NK-92 treated with Interleukin-12 subunit alpha and Interleukin-12 subunit beta, amount 100 ng/mL, for 24 hours (cell line): ENCODE measurements around the gene RPL10A.

ENCODE experiments used
- DNase-seq: peaks from one replicate; lab custom pipeline; 2025; lab: John Stamatoyannopoulos, UW

The RPL10A gene

DNA sequence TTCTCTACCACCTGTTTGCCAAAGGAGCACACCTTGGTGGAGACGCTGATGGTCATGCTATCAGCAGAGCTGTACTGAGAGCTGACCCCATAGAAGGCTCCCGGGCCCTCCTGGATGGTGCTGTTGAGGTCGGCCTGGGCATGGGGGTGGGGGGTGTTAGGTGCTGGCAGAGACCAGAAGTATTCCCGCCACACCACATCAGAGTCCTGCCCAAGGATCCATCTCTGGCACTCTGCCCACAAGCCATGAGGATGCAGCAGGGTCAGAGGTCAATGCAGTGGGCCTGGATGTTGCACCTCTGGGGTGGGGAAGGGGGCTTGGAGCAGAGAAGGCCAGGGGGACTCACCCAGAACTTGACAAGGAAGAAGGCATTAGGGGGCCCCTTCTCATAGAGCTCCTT lies 7.4 kb downstream of the RPL10A start:
- DNase-seq: no peak

DNA sequence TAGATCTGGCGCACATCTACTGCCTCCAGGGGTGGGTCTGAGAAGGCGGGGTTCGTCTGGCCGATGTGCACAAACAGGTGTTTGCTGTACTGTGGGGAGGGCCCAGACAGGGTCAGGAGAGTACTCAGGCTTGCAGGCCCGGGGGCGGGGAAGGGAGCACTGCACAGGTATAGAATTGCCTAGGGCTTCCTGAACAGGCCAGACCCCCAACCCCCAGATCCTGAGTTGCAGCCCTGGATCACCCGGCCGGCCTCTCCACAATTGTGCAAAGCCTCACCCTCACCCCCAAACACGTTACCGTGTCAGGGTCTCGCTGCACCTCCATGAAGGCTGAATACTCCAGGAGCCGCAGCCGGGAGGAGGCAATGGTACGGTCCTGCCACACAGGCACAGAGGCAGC lies 7.8 kb downstream of the RPL10A start:
- no peak for DNase-seq

DNA sequence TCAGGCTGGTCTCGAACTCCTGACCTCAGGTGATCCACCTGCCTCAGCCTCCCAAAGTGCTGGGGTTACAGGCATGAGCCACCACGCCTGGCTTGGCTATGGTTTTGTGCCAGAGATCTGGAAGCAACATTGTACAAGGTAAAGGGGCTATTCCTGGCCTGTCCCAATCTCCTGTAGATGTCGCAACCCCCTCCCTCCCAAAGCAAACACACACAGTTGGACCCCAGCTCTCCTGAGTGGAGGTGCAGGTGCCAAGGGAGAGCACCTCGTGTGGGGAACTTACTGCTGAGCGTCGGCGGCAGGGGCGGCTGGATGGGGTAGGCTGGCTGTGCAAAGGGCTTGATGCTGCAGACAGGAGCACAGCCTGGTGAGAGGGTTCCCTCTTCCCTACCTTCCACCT lies 8.8 kb downstream of the RPL10A start:
- no peak for DNase-seq

DNA sequence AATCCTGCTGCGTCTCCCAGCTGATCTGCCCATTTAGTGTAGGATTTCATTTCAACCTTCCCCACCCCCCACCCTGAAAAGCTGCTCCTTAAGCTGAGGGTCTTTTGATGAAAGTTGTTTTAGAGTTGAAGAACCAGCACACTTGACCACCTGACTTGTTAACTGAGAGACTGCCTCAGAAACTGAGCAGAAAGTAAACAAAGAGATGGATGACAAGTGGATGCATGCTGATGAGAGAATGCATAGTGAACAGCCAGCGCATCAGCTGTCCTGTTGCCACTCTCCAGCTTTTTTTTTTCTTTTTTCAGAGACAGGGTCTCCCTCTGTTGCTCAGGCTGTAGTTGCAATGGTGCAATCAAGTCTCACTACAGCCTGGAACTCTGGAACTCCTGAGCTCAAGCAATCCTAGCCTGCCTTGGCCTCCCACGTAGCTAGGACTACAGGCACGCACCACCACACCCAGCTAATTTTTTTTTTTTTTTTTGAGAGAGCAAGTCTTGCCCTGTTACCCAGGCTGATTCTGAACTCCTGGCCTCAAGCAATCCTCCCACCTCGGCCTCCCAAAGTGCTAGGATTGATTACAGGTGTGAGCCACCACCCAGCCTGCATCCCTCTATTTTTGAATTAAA lies 9.5 kb downstream of the RPL10A start:
- DNase-seq: no peak

DNA sequence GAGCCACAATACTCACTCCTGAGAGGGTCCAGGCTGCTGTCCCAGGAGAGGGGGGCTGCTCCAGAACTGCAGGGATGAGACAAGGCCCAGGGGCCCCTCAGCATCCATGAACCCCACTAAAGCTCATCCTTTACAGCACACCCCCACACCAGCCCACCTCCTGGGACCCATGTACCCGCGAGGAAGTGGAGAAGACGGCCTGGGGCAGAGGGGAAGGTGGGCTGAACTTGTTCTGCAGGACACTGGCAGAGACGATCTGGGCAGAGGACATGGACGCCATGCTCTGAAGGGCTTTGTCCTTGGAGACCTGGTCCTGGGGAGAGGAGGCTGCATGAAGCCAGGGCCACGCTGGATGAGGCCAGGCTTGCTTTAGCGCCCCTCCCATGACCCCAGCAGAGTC lies 10.1 kb downstream of the RPL10A start:
- DNase-seq: no peak

DNA sequence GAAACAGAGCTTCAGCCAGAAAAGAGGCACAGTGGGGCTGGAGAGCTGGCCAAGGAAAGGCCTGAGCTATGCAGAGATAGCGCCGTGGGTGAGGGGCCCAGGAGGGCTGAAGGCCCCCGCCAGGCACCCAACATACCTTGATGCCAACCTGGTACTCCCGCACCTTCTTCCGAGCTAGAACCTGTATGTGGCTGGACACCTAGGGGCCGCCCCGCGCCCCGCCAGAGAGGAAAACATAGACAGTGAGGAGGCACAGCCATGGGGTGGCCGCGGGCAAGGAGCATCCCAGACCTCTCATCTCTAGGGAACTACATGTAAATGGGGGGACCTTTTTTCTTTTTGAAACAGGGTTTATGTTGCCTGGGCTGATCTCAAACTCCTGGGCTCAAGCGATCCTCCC lies 12.0 kb downstream of the RPL10A start:
- no peak for DNase-seq

DNA sequence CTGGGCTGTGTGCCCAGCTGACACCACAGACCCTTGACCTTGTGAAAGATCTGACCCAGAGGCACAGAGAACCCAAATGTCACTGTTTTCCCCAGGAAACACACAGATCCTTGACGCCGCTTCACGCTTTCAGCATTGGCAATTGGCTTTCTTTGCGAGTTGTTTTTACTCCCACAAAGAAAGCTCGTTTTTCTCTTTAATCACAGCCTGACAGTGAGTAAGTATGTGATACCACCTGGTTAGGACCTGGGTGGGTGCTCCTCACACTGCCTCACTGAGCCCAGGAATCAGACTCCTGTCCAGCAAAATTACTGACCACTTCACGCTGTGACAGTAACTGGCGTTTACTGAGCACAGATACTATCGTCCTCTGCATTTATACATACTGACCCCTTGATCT lies 13.0 kb downstream of the RPL10A start:
- no peak for DNase-seq

DNA sequence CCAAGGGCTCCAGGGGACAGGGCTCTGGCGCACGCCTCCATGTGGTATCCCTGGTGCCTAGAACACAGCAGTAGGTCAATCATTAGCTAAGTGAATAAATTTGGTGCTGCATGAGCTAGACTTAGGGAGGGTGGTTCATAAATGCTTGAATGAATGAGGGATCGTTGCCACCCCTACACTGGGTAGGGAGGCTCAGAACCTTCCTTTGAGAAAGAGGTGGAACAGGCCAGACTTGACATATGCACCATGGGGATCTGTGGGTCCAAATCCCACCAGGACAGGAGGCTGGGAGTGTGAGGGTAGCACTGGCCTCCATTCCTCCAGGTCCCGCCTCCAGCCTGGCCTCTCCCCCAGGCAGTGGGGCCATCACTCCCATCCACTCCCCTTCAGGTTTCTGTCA lies 14.9 kb downstream of the RPL10A start:
- no peak for DNase-seq

DNA sequence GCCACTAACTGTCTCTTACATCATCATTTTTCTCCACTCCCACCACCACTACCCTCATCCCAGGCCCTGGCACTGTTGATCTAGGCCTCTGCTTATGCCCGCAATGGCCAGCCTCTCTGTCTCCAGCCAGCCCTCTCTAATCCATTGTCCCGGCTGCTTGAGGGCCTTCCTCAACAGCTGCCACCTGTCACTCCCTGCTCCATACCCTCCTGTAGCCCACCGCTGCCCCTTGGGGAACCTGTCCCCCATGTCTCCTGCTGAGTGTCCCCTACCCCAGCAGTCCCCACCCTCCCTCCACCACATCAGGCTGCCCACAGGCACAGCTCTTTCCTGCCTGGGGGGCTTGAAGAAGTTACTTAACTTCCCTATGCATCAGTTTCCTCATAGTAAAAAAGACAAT lies 15.3 kb downstream of the RPL10A start:
- DNase-seq: no peak

DNA sequence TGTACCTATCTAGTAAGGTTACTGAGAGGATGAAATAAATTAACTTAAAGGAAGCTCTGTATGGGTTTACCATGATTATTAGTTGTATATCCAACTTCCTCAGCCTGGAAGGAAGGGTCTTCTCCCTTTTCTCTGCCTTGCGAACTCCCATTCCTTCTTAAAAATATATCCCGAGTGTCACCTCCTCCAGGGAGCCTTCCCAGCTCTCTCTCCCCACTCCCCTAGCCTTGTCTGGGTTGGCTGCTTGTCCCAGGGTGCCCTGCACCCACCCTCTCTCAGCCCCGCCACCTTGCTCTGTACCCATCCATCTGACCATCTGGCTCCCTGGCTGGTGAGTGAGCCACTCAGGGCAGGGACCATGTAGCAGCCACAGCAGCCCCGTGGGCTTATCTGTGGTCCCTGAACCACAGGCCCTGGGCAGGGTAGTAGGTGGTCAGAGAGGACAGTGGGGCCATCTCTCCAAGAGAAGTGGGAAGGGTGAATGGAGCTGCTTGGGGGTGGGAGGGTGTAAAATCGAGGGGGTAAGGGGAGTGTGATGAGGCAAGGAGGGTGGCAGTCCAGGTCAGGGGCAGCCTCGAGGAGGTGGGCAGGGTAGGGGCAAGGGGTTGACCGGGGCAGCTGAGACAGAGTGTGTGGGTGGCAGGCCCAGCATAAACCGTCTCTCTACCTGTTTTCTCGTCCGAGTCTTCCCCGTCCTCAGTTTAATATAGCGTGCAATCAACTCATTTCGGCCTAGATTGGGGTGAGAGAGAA lies 15.9 kb downstream of the RPL10A start:
- no peak for DNase-seq

DNA sequence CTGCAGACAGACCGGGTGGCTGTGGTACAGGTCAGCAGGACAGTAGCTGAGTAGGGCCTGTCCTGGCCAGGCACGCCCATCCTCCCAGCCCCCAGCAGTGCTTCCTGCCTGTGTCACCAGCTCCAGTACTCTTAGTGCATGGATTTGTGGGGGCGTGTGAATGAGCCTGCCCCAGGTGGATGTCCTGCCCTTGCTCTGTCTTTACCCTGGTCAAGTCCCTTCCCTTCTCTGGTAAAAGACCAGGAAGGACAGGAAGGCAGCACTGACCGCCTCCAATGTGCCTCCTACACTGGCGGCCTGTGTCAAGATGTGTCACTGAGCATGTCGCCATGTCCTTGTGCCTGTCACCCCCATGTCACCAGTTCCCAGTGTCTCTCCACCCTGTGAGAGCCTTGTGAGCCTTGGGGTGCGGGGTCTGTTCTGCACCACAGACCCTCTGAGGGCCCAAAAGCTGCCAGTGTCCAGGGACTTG lies 16.8 kb downstream of the RPL10A start:
- DNase-seq: no peak

DNA sequence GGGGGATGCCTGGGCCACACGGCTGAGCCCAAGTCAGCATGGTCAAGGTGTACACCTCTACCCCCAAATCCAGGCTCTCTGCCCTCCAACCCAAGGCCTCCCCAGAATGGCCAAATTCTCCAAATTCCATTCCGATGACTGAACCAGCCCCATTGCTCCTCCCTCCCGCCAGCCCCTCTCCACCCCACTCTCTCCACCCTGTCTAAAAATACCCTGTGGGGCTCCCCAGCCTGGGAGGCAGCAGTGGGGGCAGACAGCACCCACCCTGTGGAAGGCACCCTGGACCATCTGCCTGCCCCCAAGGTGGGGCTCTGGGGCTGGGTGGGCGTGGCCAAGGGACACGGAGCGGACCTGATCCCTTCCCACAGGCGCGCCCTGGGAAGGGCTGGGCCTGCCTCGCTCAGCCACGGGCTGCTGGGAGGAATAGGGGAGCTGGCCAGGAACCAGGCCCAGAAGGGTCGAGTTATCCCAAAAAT lies 17.2 kb downstream of the RPL10A start:
- DNase-seq: no peak

DNA sequence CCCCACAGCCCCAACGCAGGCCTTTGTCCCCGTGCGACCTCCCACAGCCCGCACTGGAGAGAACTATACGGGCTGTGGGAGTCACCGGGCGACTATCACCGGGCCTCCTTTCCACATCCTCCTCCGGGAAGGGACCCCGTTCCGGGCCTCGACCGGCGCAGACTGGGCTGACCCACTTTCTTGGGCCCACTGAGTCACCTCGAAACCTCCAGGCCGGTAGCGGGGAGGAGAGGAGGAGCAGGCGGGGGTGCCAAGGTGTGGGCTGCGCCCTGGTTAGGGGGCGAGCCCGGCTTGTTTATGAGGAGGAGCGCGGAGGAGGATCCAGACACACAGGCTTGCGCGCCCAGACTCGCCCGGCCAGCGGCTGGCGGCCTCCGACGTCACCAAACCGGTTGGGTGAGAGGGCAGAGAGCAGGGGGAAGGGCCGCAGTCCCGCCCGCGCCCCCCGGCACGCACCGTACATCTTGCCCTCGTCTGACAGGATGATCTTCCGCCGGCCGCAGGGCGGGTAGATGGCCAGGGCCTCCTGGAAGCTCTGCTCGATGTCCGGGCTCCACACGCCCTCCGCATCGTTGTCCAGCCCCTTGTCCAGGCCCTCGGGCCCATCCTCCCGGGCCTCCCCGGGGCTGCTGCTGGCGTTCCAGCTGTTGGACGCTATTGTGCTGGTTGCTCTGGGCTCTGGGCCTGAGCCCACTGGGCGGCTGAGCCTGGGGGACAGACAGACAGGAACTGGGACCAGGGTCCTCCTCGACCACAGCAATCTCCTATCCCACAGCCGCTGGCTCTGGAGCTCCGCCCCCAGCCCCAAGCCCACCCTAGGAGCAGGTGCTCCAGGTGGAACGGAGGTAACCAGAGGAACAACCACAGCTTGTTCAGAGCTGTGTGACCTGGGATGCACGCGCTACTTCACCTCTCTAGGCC lies 18.1 kb downstream of the RPL10A start:
- no peak for DNase-seq

DNA sequence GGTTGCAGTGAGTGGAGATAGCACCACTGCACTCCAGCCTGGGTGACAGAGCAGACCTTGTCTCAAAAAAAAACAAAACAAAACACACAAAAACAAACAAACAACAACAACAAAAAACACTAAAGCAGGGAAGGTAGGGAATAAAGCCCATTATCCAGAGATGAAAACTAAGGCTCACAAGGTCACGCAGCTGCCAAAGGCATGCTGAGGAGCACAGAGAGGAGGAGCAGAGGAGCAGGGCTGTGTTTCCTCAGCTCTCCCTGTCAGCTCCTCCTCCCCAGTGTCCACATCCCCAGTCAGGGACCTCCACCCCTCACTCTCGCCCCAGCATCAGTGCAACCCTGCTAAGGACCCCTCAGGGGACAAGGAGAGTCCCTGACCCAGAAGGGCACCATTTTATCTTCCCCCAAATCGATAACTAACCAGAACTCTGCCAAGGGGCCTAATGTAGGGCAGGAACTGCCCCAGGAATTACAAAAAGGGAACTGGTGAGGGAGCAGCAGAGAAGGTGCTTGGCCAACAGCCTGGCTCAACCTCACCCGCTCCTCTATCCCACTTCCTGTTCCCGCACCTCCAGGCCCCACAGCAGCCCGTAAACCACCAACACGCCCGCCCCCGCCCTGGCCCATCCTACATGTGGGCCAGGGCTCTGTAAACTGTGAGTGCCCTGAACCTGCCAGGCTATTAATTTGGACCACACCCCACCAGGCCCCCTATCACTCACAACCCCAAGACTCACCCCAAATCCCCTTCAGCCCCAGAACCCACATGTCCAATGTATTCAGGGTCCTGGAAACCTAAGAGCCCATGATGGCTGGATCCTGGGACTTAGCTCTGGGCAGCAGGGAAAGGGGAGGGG lies 19.7 kb downstream of the RPL10A start:
- no peak for DNase-seq

DNA sequence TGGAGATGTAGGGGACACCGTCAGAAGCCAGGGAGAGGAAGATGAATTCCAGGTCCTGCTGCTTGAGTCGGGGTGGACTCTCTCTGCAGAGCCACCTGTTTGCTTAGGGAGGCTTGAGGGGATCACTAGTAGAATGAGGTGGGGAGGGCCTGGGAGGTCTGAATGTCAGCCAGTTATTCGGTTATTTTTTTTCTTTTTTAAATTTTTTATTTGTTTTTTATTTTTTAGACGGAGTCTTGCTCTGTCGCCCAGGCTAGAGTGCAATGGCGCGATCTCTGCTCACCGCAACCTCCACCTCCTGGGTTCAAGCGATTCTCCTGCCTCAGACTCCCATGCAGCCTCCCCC lies 20.3 kb downstream of the RPL10A start:
- DNase-seq: no peak

DNA sequence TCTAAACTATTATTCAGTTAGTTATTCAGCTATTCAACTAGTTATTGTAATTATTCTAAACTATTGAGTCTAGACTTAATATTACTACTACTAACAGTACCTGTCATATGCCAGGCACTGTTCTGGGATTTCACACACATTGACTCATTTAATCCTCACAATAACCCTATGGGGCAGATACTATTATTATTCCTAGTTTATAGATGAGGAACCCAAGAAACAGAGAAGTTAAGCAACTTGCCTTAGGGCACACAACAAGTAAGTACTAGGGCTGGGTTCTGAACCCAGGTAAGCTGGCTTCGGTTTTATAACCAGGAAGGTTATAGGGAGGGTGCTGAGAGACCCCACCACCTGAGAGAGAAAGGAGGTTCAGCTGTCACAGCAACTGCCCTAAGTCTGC lies 20.9 kb downstream of the RPL10A start:
- DNase-seq: no peak

DNA sequence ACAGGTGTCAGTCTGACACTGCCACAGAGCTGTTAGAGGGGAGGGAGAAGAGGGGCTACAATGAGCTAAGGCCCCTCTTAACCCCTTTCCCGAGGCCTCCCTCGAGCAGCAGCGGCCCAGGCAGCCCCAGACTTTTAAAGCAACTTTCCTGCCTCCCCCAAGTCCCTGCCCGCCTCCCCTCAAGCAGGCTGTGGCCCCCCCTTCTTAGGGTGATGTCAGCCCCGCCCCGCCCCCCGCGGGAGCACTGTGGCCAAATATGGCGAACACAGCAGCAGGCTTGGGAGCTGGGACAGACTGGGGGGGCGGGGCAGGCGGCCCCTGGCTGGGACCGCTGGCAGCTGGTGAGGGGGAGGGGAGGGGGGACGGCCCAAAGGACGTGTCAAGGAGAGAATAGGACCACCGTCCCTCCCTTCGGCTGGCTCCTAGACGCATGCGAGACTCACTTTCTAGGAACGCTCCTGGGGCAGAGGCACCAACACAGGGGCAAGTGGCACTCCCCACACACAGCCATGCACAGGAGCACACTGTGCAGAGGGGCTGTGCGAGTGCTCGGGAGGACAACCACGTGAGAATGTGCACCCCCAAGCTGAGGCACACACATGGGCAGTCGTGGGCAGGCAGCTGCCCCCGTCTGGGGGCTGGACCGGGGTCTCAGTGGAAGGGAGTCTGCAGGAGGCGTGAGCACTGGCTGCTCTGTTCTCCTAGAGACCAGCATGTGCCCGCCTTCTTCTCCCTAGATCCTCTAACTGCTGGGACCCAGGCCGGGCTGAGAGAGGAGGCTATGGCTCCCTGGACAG lies 22.0 kb downstream of the RPL10A start:
- DNase-seq: no peak

DNA sequence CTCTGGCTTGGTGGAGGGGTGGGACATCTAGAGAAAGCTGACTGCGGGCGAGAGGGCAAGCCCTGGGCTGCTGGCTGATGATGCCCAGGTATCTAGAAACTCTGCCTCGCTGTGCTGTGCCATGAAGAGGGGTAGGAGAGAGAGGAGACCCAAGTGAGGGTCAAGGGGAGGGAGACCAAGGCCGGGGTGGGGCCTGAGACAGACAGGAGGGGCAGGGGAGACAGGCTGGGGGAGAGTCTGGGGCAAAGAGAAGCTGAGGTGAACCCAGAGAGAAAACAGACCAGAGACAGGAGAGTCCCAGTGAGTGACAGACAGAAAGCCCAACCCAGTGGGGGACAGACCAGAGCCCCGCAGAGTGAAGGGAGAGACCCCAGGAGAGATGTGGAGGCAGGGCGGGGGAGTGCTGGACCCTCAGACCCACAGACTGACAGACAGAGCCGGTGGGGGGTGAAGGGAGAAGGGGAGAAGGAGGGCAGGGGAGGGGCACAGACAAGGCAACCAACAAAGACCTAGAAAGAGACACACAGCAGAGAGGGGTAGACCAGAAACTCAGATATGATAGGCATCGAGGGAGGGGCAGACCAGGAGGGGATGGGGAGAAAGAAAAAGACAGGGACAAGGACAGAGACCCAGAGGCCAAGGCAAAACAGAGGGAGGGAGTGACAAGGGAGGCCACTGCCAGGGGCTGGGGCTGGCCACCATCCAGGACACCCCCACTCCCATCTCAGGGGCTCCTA lies 22.8 kb downstream of the RPL10A start:
- DNase-seq: no peak

DNA sequence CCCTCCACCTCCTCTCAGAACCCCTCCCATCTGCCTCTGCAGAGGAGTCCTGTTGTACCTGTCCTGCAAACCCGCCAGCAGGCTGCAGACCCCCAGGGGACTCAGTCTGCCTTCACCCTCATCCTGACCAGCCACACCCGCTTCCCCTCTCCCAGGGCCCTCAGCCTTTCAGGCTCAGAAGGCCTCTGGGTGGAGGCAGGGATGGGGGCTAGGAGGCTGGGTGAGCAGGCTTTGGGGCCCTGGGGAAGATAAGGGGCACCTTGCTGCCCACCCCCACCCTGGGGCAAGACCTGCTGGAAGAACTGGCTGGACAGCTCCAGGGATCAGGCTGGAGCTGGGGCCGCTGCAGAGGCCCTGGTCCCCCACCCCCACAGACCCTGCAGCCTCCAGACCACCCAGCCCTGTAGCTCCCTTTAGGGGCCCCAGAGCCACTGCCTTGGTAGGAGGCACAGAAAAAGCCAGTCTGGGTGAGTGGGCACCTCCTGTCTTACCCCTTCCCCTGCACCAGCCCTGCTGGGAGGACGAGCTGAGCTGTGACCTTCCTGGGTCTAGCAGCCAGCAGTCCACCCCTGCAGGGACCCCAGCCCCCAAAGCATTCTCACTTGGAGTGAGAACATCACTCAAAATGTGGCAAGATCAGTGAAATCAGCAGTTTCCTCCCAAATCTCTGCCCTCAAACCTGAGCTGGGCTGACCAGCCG lies 23.5 kb downstream of the RPL10A start:
- no peak for DNase-seq
